Glomerular endothelial cell (primary cell): ENCODE results near the gene PLGLB2. TPM values are rescaled to one million over a fixed set of nuclear protein-coding genes. Genes with fewer than 3 reads are reported as not detected.
"Not testable (repeated sequence)": the region's sequence is repeated elsewhere in the genome, so short reads cannot be mapped to it uniquely, and the experiment has no call there.

Experiments
- DNase-seq: peaks from one replicate; pipeline ENCODE4 v3.0.0-alpha.2; 2011; ENCODE audit warnings: low read depth, low spot score; ENCODE audit errors: extremely low read depth
- total RNA-seq: library from RNA; depleted of rRNA; stranded (reverse); fragments of >200 nt; gene quantifications from 2 replicates; pipeline ENCODE4 v1.2.3, GENCODE V29; 2015

PLGLB2 gene
- total RNA-seq = 0.24 and 0.99 TPM in 2 replicates

DNA sequence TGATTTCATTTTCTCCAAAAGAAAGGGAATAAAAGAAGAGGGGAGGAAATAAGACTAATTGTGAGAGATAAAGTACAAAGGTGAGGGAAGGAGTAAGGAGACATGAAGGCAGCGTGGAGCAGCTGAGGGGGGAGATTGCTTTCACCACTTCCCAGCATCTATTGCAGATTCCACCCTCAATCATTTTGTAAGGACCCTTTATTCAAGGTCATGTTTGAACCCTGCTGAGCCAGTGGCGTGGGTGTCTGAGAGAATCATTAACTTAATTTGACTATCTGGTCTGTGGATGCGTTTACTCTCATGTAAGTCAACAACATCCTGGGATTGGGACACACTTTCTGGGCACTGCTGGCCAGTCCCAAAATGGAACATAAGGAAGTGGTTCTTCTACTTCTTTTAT, at the start of gene PLGLB2:
TSS of gene PLGLB2 (plus strand) at position 297 of the 400 bp plus-strand sequence. CDS start at position 364, 67 bp downstream.
- not testable (repeated sequence) for DNase-seq

DNA sequence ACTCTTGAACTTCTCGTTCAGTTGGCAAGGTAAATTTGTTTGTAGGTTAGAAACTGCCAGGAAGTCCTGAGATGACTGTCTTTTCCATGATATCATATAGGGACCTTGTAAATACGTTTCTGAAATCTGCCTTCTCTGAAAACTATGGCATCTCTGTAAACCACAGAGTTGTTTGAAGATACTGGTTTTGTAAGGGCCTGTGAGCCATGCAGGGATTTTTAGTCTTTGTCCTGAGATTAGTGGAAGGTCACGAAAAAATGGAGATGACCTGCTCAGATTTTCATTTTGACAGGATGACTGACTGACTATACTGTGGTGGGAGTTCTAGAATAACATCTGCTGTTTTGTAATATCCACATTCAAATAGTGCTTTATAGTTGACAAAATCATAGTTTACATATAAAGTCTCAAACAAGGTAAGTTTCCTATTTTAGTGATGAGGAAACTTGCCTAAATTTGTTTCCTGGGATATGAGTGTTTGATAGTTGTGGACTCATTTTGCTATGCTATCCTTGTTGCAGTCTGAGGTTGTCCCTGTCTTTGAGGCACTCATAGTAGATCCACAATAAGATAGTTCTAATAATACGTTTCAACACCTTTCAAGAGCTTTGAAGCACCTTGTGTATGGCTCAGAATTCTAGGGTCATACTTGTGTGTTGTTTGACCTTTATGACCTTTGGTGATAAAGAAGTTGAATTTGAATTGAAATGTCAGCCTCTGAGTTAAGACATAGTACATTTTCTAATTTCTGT, 43.1 kb upstream of the PLGLB2 start:
- not testable (repeated sequence) for DNase-seq

DNA sequence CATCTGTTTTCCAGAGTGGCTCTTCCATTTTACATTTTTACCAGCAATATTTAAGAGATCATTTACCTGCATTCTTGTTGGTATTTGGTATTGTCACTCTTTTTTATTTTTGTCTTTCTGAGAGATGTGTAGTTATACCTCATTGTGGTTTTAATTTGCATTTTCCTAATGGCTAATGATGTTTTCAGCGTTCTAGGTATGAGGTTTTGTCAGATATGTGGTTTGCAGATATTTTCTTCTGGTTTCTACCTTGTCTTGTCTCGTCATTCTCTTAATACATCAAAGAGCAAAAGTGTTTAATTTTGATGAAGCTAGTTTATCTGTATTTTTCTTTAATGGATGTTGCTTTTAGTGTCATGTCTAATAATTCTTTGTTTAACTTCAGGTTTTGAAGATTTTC, 39.5 kb upstream of the PLGLB2 start:
- DNase-seq = not testable (repeated sequence)

DNA sequence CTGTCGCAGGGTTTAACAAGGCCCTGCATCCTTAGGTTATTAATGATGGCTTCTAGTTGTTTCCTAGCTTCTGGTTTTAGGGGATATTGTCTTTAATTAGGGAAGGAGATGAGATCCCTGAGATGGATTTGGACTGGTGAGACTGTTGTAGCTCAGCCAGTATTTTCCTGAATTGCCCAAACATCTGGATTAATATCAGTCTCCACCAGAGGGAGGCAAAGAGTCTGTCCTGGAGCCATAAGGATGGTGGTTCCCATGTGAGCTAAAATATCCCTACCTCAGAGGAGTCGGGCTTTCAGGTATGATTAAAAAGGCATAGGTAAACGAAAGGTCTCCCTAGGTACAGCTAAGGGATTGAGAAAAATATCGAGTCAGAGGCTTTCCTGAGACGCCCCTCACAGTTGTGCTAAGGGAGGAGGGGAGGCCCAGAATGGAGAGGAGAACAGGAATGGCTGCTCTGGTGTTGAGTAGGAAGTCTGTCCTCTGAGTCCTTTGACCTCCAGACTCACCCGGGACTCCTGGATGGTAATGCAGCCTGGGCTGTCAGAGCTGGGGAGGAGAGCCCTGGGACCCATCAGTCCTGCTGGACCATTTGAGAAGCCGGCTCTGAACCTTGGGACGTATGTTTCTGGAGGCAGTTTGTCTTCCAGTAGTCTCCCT, 19.8 kb upstream of the PLGLB2 start:
- not testable (repeated sequence) for DNase-seq

DNA sequence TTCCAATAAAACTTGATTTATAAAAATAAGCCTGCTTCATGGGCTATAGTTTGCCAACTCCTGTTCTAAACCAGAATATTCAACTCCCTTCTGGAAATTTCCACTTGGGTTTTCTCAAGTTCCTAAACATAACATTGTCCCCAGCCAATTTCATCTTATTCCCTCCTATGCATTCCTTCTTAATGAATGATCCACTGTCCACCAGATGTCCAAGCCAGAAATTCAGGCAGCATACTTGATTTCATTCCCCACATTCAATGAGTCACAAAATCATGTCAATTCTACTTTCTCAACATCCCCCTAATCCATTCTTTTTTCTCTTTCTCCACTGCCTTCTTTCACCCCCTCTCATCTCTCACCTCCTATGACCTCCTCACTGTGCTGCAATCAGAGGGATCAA, 7.0 kb upstream of the PLGLB2 start:
- DNase-seq = not testable (repeated sequence)

DNA sequence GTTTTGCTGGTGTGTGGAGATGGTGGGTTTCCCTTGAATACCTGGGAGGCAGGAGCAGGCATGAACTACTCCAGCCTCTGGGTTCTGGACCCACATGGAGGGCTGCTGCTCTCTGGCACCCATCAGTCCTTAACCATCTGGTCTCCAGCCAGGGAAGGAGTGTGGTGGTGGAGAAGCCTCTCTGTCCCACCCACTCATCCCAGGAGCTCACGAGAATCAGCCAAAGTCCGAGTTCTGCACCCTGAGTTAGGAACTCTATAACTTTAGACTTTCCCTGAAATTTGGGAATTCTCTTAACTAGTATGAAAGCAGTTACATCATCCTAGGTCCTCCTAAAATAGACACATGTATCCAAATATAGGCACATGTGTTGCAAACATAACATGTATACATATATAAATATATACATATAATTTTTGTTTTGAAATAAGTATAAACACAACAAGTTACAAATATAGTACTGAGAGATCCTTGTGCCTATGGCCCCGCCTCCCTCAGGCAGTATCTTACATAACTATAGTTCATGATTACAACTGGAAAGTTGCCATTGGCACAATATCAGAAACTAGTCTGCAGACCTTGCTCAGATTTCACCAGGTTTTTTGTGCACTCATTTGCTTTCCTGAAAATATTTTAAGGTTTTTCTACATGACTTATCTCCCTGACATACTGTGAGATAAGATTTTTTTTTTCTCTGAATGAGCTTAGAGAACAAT, 5.3 kb upstream of the PLGLB2 start:
- not testable (repeated sequence) for DNase-seq

DNA sequence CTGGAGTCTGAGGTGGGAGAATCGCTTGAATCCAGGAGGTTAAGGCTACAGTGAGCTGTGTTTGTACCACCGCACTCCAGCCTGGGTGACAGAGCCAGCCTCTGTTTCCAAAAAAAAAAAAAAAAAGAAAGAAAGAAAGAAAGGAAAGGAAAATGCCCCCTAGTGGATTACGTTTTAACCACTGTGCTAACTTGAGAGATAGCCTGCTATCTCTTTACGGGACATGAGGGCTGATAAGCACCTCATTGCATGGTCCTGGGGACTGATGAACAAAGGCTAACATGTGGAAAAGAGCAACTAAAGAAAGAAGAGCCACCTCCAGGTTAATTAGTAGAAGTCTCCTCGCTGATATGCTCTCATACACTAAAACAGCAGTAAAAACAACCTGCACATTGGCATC, 4.2 kb upstream of the PLGLB2 start:
- not testable (repeated sequence) for DNase-seq

DNA sequence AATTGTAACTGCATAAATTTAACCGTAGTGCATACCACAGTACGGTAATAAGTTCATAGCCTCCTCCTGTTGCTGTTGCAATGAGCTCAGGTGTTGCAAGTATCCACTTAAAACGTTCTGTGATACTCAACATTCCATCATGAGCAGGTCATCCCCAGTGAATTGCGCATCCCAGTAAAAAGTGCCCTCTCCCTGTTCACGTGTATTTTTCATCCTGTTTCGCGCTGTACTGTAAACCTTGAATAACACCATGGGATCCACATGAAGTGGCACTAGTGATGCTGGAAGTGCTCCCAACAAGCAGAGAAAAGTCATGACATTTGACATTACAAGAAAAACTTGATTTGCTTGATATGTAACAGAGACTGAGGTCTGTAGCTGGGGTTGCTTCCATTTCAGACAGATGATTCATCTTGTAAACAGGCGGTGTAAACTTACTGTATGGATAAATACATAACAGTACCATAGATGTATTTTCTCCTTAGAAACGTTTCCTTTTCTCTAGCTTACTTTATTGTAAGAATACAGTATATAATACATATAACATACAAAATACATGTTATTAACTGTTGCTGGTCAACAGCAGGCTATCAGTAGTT, 2.4 kb upstream of the PLGLB2 start:
- not testable (repeated sequence) for DNase-seq

DNA sequence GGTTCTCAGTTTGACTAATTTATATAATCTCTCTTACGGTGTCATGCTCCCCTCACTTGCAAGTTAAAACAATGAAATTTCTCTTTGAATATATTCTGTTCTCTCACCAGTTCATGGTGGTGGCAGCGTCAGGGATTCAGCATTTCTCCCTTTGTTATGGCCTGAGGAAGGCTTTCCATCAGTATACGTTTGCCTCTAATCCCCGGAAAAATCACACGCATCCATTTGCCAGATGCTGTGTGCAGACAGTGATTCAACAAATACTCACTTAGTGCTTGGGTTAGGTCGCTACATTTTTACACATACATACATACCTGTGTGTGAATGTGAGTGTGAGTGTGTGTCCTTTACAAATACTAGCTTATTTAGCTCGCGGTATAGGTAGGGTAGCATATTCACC, 637 bp downstream of the PLGLB2 start:
- not testable (repeated sequence) for DNase-seq

DNA sequence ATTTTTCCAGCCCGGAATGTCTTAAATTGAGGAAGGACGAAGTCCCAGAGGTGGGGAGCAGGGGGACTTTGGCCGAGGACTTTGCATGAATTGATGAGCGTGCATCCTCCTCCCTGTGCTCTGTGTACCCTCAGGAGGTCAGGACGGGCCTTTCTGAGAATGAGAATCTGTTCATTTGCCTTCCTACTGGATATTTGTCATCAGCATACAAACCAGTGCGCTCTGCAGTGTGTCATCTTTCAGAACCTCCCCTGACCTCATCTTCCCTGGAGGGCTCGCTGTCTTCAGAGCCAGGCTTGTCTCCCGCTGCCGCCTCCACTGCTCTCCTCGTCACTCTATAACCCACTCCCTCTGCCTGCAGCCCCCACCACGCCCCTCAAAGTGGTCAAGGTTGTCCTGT, 2.7 kb downstream of the PLGLB2 start:
- DNase-seq = not testable (repeated sequence)

DNA sequence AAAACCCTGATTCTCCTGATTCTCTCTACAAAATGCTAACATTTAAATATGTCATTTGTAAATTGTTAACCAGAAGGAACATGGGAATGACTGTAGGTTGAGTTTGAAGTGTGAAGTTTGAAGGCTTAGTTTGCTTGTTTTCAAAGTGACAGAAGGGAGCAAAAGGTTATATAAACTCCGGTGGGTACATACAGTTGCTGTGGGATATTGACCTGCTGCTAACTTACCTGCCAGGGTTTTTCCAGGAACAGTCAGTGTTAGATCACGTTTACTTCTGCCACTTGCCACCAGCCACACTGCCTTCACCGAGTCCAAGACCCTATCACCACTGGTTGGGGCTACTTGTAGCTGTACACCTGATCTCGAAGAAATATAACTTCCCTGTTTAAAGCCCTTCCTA, 6.9 kb downstream of the PLGLB2 start:
- DNase-seq = not testable (repeated sequence)

Other genes starting within 250 kb of the PLGLB2 start
- 3.1 TPM in 1 of 2 replicates, not detected in the other for gene RGPD2, start 77.7 kb downstream of the PLGLB2 start, total RNA-seq